ENCODE measurements around the gene ADAMTS20. TPM values are rescaled to one million over a fixed set of nuclear protein-coding genes. Genes with fewer than 3 reads are reported as not detected.
"Not testable (repeated sequence)": the region's sequence is repeated elsewhere in the genome, so short reads cannot be mapped to it uniquely, and the experiment has no call there.

ADAMTS20 gene, protein sequence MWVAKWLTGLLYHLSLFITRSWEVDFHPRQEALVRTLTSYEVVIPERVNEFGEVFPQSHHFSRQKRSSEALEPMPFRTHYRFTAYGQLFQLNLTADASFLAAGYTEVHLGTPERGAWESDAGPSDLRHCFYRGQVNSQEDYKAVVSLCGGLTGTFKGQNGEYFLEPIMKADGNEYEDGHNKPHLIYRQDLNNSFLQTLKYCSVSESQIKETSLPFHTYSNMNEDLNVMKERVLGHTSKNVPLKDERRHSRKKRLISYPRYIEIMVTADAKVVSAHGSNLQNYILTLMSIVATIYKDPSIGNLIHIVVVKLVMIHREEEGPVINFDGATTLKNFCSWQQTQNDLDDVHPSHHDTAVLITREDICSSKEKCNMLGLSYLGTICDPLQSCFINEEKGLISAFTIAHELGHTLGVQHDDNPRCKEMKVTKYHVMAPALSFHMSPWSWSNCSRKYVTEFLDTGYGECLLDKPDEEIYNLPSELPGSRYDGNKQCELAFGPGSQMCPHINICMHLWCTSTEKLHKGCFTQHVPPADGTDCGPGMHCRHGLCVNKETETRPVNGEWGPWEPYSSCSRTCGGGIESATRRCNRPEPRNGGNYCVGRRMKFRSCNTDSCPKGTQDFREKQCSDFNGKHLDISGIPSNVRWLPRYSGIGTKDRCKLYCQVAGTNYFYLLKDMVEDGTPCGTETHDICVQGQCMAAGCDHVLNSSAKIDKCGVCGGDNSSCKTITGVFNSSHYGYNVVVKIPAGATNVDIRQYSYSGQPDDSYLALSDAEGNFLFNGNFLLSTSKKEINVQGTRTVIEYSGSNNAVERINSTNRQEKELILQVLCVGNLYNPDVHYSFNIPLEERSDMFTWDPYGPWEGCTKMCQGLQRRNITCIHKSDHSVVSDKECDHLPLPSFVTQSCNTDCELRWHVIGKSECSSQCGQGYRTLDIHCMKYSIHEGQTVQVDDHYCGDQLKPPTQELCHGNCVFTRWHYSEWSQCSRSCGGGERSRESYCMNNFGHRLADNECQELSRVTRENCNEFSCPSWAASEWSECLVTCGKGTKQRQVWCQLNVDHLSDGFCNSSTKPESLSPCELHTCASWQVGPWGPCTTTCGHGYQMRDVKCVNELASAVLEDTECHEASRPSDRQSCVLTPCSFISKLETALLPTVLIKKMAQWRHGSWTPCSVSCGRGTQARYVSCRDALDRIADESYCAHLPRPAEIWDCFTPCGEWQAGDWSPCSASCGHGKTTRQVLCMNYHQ (N-terminal part only)
- total RNA-seq, result not detected in 2 replicates

- no peak for DNase-seq (ENCODE audit: extremely low read depth, low read depth, low spot score)
Observed at GRCh38 chr12:43551971-43552559, at the start of gene ADAMTS20. Gene ADAMTS20 (minus strand): TSS chr12:43552203. CDS start chr12:43551921, 282 bp downstream.

GRCh38 chr12:43599708-43600107 lies 47.7 kb upstream of the ADAMTS20 start:
- no peak for DNase-seq (ENCODE audit: extremely low read depth, low read depth, low spot score)

- DNase-seq (ENCODE audit: extremely low read depth, low read depth, low spot score), result no peak
Observed at GRCh38 chr12:43599066-43599465, 47.1 kb upstream of the ADAMTS20 start.

GRCh38 chr12:43590307-43590706 lies 38.3 kb upstream of the ADAMTS20 start:
- DNase-seq (ENCODE audit: extremely low read depth, low read depth, low spot score), result no peak

DNA sequence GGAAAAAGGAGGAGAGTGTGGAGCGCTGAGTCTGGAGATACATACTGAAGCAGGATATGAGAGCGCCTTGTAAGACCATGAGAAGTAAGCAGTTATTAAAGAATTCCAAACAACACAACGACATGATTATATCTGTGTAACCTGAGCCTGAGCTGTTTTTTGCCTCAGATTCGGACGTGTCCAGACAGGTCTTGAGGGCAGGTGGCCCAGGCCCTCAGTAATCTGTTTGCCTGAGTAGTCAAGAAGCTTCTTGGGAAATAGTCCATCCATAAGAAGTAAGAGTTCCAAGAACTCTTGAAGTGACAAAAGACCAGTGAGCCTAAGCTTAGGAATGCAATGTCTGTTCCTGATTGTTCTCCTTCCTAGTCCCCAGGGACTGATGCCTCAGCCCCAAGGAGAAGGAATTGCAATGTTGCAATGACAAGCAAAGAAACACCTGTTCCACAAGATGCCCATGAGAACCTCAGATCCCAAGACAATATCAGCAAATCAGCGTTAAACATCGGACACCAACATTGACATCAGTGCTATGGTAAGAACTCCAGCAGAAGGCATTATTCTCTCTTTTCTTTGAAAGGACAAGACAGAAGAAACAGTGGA lies 34.7 kb upstream of the ADAMTS20 start:
- no peak for DNase-seq (ENCODE audit: extremely low read depth, low read depth, low spot score)

GRCh38 chr12:43585676-43586075 lies 33.7 kb upstream of the ADAMTS20 start:
- DNase-seq (ENCODE audit: extremely low read depth, low read depth, low spot score), result no peak

DNA sequence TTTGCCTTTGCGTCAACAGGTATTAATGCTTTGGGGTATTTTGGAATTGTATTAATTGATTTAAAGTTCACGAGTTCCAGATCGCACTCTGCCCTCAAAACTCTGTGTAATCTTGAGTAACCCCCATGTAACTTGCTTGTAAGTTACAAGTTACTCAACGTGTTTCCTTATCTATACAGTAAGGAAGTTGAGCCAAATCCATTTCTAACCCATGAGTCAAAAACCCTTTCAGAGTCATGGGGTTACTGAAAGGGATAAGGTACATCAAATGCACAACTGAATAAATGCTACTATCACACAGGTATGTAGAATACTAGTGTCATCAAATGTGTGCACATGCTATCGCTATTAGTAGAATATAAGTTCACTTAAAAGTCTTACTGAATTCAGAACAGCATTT lies 28.6 kb upstream of the ADAMTS20 start:
- no peak for DNase-seq (ENCODE audit: extremely low read depth, low read depth, low spot score)

DNA sequence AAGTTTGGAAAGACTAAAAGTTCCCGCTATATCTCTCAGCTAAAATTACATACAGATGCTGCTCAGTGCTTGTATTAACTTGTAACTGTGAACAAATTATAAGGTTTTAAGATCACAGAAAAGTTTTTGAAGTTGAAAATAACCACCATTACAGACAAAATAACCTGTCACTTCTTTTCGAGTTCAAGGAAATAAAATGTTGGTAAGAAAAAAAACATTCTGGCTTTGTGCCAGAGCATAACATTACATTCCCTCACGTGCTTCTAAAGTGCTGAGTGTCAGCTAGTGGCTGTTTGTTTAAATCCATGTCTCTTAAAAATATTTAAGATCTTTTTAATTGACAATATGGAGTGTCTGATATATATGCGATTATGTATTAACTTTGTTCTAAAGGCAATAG lies 27.2 kb upstream of the ADAMTS20 start:
- no peak for DNase-seq (ENCODE audit: extremely low read depth, low read depth, low spot score)

DNA sequence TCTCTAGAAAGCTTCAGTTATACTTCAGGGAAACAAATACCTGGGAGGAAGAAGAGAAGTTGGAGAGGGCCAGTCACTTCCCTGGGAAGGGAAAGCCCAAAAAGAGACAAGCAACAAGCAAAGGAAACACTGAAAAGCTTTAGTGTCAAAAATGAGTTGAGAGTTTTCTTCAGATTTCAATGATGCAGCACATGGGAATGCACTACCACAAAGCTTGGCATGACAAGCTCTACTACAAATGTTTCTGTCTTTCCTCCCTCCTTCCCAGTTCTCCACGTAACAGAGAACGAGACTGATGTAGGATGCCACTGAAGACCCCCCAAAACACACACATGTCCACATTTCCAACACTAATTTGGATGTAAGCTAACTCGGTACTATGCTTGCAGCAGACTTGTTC lies 26.8 kb upstream of the ADAMTS20 start:
- no peak for DNase-seq (ENCODE audit: extremely low read depth, low read depth, low spot score)

DNA sequence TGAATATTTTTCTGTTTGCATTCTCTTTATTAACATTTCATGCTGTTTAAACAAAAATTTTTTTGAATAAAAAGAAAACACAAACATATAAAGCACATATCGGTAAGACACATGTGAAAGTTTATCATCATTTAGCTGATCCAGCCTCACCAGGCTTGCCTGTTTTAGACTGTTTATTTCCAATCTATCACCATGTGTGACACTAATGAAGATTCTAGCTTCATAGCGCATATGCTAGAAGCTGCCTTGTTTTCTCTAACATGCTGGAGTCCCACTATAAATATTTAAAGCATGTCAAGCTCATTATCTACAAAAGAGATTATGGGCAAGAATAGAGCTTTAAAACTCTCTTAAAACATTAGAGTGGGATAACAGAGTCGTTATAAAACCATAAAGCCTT lies 25.4 kb upstream of the ADAMTS20 start:
- DNase-seq (ENCODE audit: extremely low read depth, low read depth, low spot score), result no peak

- DNase-seq (ENCODE audit: extremely low read depth, low read depth, low spot score), result no peak
Observed at GRCh38 chr12:43576162-43576561, 24.2 kb upstream of the ADAMTS20 start.

DNA sequence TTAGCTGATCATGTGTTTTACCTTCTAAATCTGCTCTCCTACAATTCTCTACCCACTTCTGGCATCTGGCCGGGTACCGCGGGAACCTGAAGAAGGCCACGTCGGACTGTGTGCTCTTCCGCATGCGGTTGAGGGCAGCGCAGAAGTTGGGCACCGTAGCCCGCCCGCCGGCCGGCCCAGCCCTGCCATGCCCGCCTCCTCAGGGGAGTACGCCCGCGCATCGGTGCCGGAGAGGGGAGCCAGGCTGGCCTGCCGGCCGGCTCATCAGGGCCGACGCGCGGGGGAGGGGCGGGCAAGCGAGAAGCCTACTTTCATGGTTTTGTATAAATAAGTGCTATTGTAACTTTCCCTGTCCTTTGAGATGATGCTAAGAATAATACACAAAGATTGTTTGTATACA lies 19.9 kb upstream of the ADAMTS20 start:
- no peak for DNase-seq (ENCODE audit: extremely low read depth, low read depth, low spot score)

DNA sequence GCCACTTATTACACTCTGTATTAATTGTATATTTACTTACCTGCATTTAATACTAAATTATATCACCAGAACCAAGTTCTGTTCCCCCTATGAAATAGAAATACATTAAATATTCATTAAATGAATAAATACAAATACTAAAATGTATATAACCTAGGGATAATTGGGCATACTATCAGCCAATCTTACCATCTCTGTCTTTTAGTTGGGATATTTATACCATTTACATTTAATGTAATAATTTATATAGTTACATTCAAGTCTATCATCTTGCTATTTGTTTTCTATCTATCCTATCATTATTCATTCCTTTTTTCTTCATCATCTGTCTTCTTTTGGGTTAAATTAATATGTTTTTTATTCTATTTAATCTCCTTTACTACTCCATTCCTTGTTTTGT lies 4.1 kb upstream of the ADAMTS20 start:
- no peak for DNase-seq (ENCODE audit: extremely low read depth, low read depth, low spot score)

DNA sequence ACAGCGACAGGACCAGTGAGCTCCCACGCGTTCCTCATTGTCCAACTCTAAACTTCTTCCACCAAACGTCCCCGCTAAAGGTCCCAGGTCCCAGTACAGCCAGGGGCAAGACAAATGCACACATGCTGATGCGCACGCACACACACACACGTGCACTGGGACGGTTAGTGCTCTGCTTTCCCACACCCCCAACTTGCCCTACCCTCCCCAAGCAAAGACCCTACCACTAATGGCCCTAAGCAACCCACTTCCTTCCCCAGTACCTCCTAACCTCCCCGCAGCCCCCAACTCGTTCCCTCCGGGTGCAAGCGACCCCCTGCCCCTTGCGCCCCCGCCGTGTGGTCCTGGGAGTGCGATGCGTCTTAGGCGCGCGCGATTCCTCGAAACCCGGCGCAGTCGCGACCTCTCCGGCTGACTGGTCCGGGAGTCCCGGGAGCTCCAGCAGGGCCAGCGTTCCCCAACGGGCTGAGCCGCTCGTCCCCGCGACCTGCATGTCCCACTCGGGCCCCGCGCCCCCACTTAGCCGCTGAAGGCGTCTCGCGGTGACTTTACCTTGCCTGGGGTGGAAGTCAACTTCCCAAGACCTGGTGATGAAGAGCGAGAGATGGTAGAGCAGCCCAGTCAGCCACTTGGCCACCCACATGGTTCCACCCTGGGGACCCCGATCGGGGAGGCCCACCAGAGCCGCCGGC lies 578 bp downstream of the ADAMTS20 start:
- no peak for DNase-seq (ENCODE audit: extremely low read depth, low read depth, low spot score)

DNA sequence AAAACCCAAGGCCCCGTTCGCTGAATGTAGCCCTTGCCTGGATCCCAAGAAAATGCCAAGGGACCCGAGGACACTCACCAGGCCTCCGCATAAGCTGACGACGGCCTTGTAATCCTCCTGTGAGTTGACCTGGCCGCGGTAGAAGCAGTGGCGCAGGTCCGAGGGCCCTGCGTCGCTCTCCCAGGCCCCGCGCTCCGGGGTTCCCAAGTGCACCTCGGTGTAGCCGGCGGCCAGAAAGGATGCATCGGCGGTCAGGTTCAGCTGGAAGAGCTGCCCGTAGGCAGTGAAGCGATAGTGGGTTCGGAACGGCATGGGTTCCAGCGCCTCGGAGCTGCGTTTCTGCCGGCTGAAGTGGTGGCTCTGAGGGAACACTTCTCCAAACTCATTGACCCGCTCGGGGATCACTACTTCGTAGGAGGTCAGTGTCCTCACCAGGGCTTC lies 1.2 kb downstream of the ADAMTS20 start:
- no peak for DNase-seq (ENCODE audit: extremely low read depth, low read depth, low spot score)

DNA sequence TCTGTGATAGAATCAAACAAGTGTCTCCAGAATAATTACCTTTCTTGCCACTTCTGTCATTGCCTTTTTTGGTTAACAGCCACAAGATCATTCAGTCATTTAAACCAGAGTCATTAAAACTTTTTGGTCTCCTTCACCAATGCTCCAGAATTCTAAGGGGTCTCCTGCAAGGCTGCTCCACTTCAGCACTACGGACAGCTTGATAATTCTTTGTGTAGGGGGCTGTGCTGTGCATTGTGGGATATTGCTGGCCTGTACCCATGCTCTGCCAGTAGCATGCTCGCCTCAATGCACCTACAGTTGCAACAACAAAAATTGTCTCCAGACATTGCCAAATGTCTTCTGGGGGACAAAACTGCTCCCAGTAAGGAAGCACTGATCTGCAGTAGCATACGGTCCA lies 7.3 kb downstream of the ADAMTS20 start:
- no peak for DNase-seq (ENCODE audit: extremely low read depth, low read depth, low spot score)

- DNase-seq (ENCODE audit: extremely low read depth, low read depth, low spot score), result no peak
Observed at GRCh38 chr12:43540470-43540869, 11.5 kb downstream of the ADAMTS20 start.

- DNase-seq (ENCODE audit: extremely low read depth, low read depth, low spot score), result not testable (repeated sequence)
Observed at GRCh38 chr12:43537675-43538074, 14.3 kb downstream of the ADAMTS20 start.

DNA sequence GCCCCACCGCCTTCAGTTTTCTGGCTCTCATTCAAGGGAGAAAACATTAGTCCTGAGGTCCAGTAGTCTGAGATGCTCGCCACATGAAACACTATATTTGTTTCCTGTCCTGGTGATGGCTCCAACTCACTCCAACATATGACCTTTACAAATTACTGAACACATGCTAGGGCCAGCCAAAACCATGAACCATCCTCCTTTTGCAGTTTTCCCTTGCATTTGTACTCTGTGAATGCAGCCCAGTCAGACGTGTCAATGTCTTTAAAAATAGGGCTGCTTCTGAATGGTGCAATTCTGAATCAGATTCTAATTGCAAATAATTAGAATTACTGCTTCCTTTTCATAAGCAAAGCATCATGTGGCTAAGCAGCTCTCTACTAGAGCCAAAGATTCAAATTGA lies 36.0 kb downstream of the ADAMTS20 start:
- no peak for DNase-seq (ENCODE audit: extremely low read depth, low read depth, low spot score)

GRCh38 chr12:43501703-43502102 lies 50.3 kb downstream of the ADAMTS20 start:
- no peak for DNase-seq (ENCODE audit: extremely low read depth, low read depth, low spot score)

All from glomerular endothelial cell (primary cell).